Activated naive CD4-positive, alpha-beta T cell treated with anti-CD3 and anti-CD28 coated beads for 36 hours (primary cell): ENCODE measurements around the gene GAS7. TPM values are rescaled to one million over a fixed set of nuclear protein-coding genes. Genes with fewer than 3 reads are reported as not detected.

Experiments used
- CTCF ChIA-PET: fragments of 350-600 bp; sonication (Branson Sonifier 250); formaldehyde crosslinking; loops from one replicate; lab custom pipeline; 2021; ENCODE audit warnings: antibody characterized with exemption; lab: Charles Lee
- DNase-seq: peaks from one replicate; pipeline ENCODE4 v3.0.0-alpha.2; 2020
- H3K27ac Mint-ChIP-seq: one replicate; pipeline ENCODE4 v1.8.0; 2021; ENCODE audit warnings: mild to moderate bottlenecking, mixed read lengths
- H3K27me3 Mint-ChIP-seq: one replicate; pipeline ENCODE4 v1.8.0; 2021; ENCODE audit warnings: low read depth, mixed read lengths
- H3K36me3 Mint-ChIP-seq: one replicate; pipeline ENCODE4 v1.8.0; 2021; ENCODE audit warnings: low read depth, mixed read lengths
- H3K4me1 Mint-ChIP-seq: one replicate; pipeline ENCODE4 v1.8.0; 2021; ENCODE audit warnings: low read depth, mixed read lengths
- H3K4me3 Mint-ChIP-seq: one replicate; pipeline ENCODE4 v1.8.0; 2021; ENCODE audit warnings: mild to moderate bottlenecking, moderate library complexity, mixed read lengths
- H3K9me3 Mint-ChIP-seq: one replicate; pipeline ENCODE4 v1.8.0; 2021; ENCODE audit warnings: mixed read lengths
- intact Hi-C: fragments of 100-400 bp; cut with micrococcal nuclease; formaldehyde crosslinking; loops from one replicate; pipeline ENCODE4 v1.15.1; 2023
- total RNA-seq, 2 experiments: library from RNA; stranded (reverse); gene quantifications; one replicate each; pipeline ENCODE4 v1.2.3, GENCODE V29; 2021

GAS7 gene
- total RNA-seq, 2 experiments from 2014 or later = 0.31 to 0.52 TPM

- no peak for DNase-seq
- Mint-ChIP-seq H3K27ac (no peak overlapping the region), H3K36me3 (no peaks in the 10 kb centered on the region), H3K4me3 (no peak overlapping the region), H3K9me3 (no peaks in the 10 kb centered on the region), H3K27me3 (peaks cover 2% of the 10 kb centered on the region), H3K4me1 (no peaks in the 10 kb centered on the region)
- CTCF ChIA-PET = no interaction called here
- intact Hi-C loops = no loop called here
These were observed 20.4 kb downstream of the GAS7 start for GRCh38 chr17:10177913-10178505.

GRCh38 chr17:10177131-10177912 lies 21.1 kb downstream of the GAS7 start:
- intact Hi-C loops = no loop called here
- DNase-seq = no peak
- H3K27me3 Mint-ChIP-seq = peaks cover 2% of the 10 kb centered on the region
- H3K27ac Mint-ChIP-seq = no peak overlapping the region
- H3K4me3 Mint-ChIP-seq = no peak overlapping the region
- peaks cover under 1% of the 10 kb centered on the region for H3K4me1 Mint-ChIP-seq
- H3K9me3 Mint-ChIP-seq = no peaks in the 10 kb centered on the region
- CTCF ChIA-PET = no interaction called here
- no peaks in the 10 kb centered on the region for H3K36me3 Mint-ChIP-seq

- DNase-seq = no peak
These were observed 24.5 kb downstream of the GAS7 start for GRCh38 chr17:10173913-10174312.

GRCh38 chr17:10172778-10173177 lies 25.6 kb downstream of the GAS7 start:
- intact Hi-C loops = no loop called here

More at GRCh38 chr17:10173913-10174312, 24.5 kb downstream of the GAS7 start:
- CTCF ChIA-PET = no interaction called here
- peaks cover 9% of the 10 kb centered on the region for H3K4me1 Mint-ChIP-seq
- peaks cover 2% of the 10 kb centered on the region for H3K36me3 Mint-ChIP-seq
- H3K27me3 Mint-ChIP-seq = peaks cover 18% of the 10 kb centered on the region
- H3K9me3 Mint-ChIP-seq = no peaks in the 10 kb centered on the region
- intact Hi-C loops = no loop called here
- no peak overlapping the region for H3K27ac Mint-ChIP-seq
- no peak overlapping the region for H3K4me3 Mint-ChIP-seq

GRCh38 chr17:10172241-10172741 lies 26.1 kb downstream of the GAS7 start:
- Mint-ChIP-seq H3K4me1 (peaks cover 9% of the 10 kb centered on the region), H3K27ac (no peak overlapping the region), H3K4me3 (no peak overlapping the region)

More at GRCh38 chr17:10172778-10173177, 25.6 kb downstream of the GAS7 start:
- Mint-ChIP-seq H3K9me3 (no peaks in the 10 kb centered on the region), H3K4me1 (peaks cover 9% of the 10 kb centered on the region), H3K36me3 (peaks cover 2% of the 10 kb centered on the region), H3K27ac (no peak overlapping the region), H3K27me3 (peaks cover 18% of the 10 kb centered on the region), H3K4me3 (no peak overlapping the region)
- CTCF ChIA-PET = no interaction called here
- DNase-seq = no peak

GRCh38 chr17:10171581-10171981 lies 26.8 kb downstream of the GAS7 start:
- peak; percentile 8 for DNase-seq
- Mint-ChIP-seq H3K27me3 (peaks cover 18% of the 10 kb centered on the region), H3K36me3 (peaks cover 2% of the 10 kb centered on the region), H3K27ac (no peak overlapping the region), H3K9me3 (no peaks in the 10 kb centered on the region), H3K4me3 (no peak overlapping the region), H3K4me1 (peaks cover 9% of the 10 kb centered on the region)
- CTCF ChIA-PET = no interaction called here
- intact Hi-C loops = no loop called here

More at GRCh38 chr17:10172241-10172741, 26.1 kb downstream of the GAS7 start:
- Mint-ChIP-seq H3K36me3 (peaks cover 2% of the 10 kb centered on the region), H3K27me3 (peaks cover 18% of the 10 kb centered on the region), H3K9me3 (no peaks in the 10 kb centered on the region)
- intact Hi-C loops = no loop called here
- CTCF ChIA-PET = no interaction called here
- DNase-seq = no peak

- peaks cover 2% of the 10 kb centered on the region for H3K36me3 Mint-ChIP-seq
- H3K4me3 Mint-ChIP-seq = no peak overlapping the region
- CTCF ChIA-PET = interaction anchor here (0.5 kb wide), 1 partner anchor 475 kb away, joined by 3 read pairs; no protein-coding TSS in a partner anchor
- peaks cover 18% of the 10 kb centered on the region for H3K27me3 Mint-ChIP-seq
- peaks cover 9% of the 10 kb centered on the region for H3K4me1 Mint-ChIP-seq
- H3K27ac Mint-ChIP-seq = no peak overlapping the region
- intact Hi-C loops = no loop called here
- DNase-seq = no peak
- H3K9me3 Mint-ChIP-seq = no peaks in the 10 kb centered on the region
These were observed 27.3 kb downstream of the GAS7 start for GRCh38 chr17:10171122-10171571.

- peaks cover 9% of the 10 kb centered on the region for H3K4me1 Mint-ChIP-seq
- DNase-seq = no peak
- CTCF ChIA-PET = no interaction called here
These were observed 28.2 kb downstream of the GAS7 start for GRCh38 chr17:10170233-10170632.

GRCh38 chr17:10169290-10169689 lies 29.1 kb downstream of the GAS7 start:
- peaks cover 2% of the 10 kb centered on the region for H3K36me3 Mint-ChIP-seq
- H3K9me3 Mint-ChIP-seq = no peaks in the 10 kb centered on the region
- CTCF ChIA-PET = no interaction called here
- H3K27ac Mint-ChIP-seq = no peak overlapping the region
- H3K27me3 Mint-ChIP-seq = peaks cover 18% of the 10 kb centered on the region
- H3K4me1 Mint-ChIP-seq = peaks cover 9% of the 10 kb centered on the region
- no peak for DNase-seq
- intact Hi-C loops = no loop called here
- H3K4me3 Mint-ChIP-seq = no peak overlapping the region

More at GRCh38 chr17:10170233-10170632, 28.2 kb downstream of the GAS7 start:
- Mint-ChIP-seq H3K4me3 (no peak overlapping the region), H3K36me3 (peaks cover 2% of the 10 kb centered on the region), H3K9me3 (no peaks in the 10 kb centered on the region), H3K27me3 (peaks cover 18% of the 10 kb centered on the region), H3K27ac (no peak overlapping the region)
- intact Hi-C loops = no loop called here

- Mint-ChIP-seq H3K9me3 (no peaks in the 10 kb centered on the region), H3K27ac (no peak overlapping the region), H3K27me3 (peaks cover 11% of the 10 kb centered on the region), H3K4me3 (no peak overlapping the region), H3K36me3 (no peaks in the 10 kb centered on the region), H3K4me1 (no peaks in the 10 kb centered on the region)
- intact Hi-C loops = no loop called here
- CTCF ChIA-PET = interaction anchor here (0.6 kb wide), 1 partner anchor 57 kb away, joined by 3 read pairs; no protein-coding TSS in a partner anchor
- no peak for DNase-seq
These were observed 32.0 kb downstream of the GAS7 start for GRCh38 chr17:10166176-10166935.

GRCh38 chr17:10162096-10162495 lies 36.3 kb downstream of the GAS7 start:
- no peaks in the 10 kb centered on the region for H3K9me3 Mint-ChIP-seq
- H3K4me3 Mint-ChIP-seq = no peak overlapping the region
- no peaks in the 10 kb centered on the region for H3K4me1 Mint-ChIP-seq
- intact Hi-C loops = no loop called here
- H3K27me3 Mint-ChIP-seq = no peaks in the 10 kb centered on the region
- no peak overlapping the region for H3K27ac Mint-ChIP-seq
- DNase-seq = no peak
- CTCF ChIA-PET = no interaction called here
- H3K36me3 Mint-ChIP-seq = no peaks in the 10 kb centered on the region

- Mint-ChIP-seq H3K36me3 (no peaks in the 10 kb centered on the region), H3K27me3 (no peaks in the 10 kb centered on the region), H3K4me1 (no peaks in the 10 kb centered on the region), H3K4me3 (no peak overlapping the region), H3K27ac (no peak overlapping the region), H3K9me3 (no peaks in the 10 kb centered on the region)
- intact Hi-C loops = no loop called here
- CTCF ChIA-PET = interaction anchor here (0.7 kb wide), 1 partner anchor 158 kb away, joined by 3 read pairs; no protein-coding TSS in a partner anchor
- DNase-seq = no peak
These were observed 37.0 kb downstream of the GAS7 start for GRCh38 chr17:10161386-10161785.
